Fibroblast of mammary gland (primary cell): ENCODE results near the gene SLC4A2.

Experiments
- DNase-seq: peaks from one replicate; pipeline ENCODE4 v3.0.0-alpha.2; 2010; ENCODE audit warnings: low read depth
- H3K4me3 ChIP-seq: 2 replicates; pipeline ENCODE4 v1.5.1; 2011; ENCODE audit warnings: low read depth, mild to moderate bottlenecking, low read length, moderate library complexity; ENCODE audit not compliant: control insufficient read depth
- CTCF ChIP-seq: conservative IDR thresholded peaks from 2 replicates; pipeline ENCODE4 v1.5.1; 2011; ENCODE audit warnings: low read depth, low read length, inconsistent platforms; ENCODE audit not compliant: control insufficient read depth, insufficient read depth

Gene SLC4A2

DNA sequence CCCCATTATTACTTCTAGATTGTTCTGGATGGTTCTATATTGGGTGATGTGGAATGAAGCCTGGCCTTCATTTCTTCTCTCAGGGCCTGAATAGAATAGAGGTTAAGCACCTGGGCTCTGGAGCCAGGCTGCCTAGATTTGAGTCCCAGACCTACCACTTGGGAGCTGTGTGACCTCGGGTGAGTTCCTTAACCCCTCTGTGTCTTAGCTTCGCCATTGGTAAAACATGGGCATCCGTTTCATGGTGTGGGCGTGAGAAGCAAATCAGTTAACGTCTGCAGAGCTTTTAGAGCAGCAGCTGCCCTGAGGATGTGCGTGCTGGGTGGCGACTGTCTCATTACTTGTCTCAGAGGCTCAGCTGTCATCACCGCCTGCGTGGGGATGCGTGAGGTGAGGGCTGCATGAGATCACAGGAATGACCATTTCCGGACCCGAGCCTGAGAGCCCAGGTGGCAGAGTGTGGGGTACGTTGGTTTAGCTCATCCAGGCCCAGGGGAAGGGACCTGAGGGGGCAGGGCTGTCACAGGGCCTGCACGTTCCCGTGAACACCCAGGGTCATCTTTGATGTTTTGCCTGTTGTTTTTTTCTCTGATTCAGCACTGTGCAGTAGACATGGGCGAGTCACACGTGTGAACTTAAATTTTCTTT is 36.6 kb downstream of the SLC4A2 start:
- no peak for TF ChIP-seq CTCF
- DNase-seq: peak; percentile 57
- no peak overlapping the region for H3K4me3 ChIP-seq

DNA sequence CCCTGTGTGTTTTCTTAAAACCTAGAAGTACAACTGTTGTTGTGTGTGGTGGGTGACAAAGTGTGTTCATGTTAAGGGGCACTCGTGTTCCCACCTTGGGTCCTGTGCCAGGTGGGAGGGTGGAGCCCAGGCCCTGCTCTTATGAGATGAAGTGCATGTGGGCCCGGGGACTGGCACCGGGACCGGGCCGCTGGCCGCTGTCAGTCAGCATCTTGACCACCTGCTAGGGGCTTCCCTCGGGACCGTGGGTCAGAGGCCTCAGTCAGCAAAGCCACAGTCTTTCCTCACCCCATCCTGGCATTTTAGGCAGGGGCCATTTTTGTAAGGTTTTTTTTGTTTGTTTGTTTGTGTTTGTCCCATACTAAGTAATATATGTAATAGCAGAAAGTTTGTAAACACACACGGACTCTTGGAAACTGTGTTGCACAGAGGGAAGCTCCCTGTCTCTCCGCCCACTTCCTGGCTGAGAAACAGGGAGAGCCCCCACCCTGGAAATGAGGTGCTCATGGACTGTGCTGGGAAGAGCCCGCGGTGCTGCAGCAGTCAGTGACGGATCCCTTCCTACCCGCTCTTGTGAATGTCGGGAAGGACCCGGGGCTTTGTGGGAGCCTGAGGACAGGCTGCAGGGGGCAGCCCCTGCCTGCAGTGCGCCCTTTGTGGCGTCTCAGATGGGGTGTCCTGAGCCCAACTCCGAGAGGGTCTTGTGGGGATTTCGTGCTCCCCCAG is 40.3 kb downstream of the SLC4A2 start:
- no peak for TF ChIP-seq CTCF
- no peak overlapping the region for H3K4me3 ChIP-seq
- DNase-seq: no peak

- TF ChIP-seq CTCF: no peak
- no peak for DNase-seq
- H3K4me3 ChIP-seq: no peak overlapping the region
These were observed 41.5 kb downstream of the SLC4A2 start for GRCh38 chr7:151100921-151101320.

- DNase-seq: no peak
- H3K4me3 ChIP-seq: no peak overlapping the region
- TF ChIP-seq CTCF: no peak
These were observed 42.4 kb downstream of the SLC4A2 start for GRCh38 chr7:151101621-151102396.

- H3K4me3 ChIP-seq: no peak overlapping the region
- no peak for TF ChIP-seq CTCF
- no peak for DNase-seq
These were observed 43.6 kb downstream of the SLC4A2 start for GRCh38 chr7:151102991-151103390.

GRCh38 chr7:151103973-151104372 is 44.6 kb downstream of the SLC4A2 start:
- TF ChIP-seq CTCF: no peak
- H3K4me3 ChIP-seq: no peak overlapping the region
- DNase-seq: no peak
